ENCODE measurements around the gene STN1. TPM values are rescaled to one million over a fixed set of nuclear protein-coding genes. Genes with fewer than 3 reads are reported as not detected.

STN1 gene
- total and polyA plus RNA-seq, 12 donors = 16.5 to 38.7 (median 31.4) TPM

DNA sequence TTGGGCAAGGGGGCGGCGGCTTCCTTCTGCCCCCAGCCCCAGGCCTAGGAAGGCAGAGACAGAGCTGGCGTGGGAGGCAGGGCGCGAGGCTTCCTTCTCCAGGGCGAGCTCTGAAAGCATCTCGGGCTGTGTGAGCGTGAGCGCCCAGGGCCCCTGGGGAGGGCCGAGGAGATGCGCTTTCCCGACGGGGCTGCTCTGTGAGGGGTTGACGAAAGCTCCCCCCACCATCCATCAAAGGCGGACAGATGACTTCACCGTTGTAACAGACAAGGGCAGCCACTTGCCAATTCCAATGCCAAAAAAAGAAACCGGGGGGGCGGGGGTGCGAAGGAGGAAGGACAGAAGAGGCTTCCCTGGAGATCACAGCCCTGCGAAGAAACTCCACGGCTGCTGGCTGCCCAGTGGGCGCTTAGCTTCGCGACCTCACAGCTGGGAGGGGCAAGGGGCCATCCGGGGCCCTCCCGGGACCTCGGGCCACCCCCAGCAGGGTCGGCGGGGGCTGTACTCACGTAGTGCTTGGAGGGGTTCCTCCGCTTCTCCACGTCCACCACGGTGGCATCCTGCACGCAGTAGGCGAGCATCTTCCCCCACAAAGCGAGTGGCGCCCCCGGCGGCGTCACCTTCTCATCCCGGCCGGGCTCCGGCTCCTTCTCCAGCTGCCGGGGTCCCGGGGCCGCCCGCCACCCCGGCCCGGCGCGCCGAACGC lies 63.1 kb downstream of the STN1 start:
- Histone ChIP-seq H3K36me3 (no peaks in the 10 kb centered on the region), H3K4me3 (peak overlapping the region; percentile 55 to 94 (median 82)), H3K27ac (peak overlapping the region; percentile 53 to 91 (median 86)), H3K9me3 (no peaks in the 10 kb centered on the region), H3K4me1 (peaks cover 29 to 71% (median 57%) of the 10 kb centered on the region in 9 donors), H3K27me3 (peaks cover 0 to 24% (median 0%) of the 10 kb centered on the region in 7 donors)
- WGBS, 2 donors = 1% methylated on average over 50 to 52 of the region's 53 CpGs
- ATAC-seq (peak; percentile 16 to 59 (median 35)), DNase-seq (peak; percentile 59 to 76)
- intact Hi-C loops (cut with DNase I) = loop anchor here in 7 of 10 donors (5.0 to 10.0 kb wide), 7 partner anchors 43 to 260 kb away; no protein-coding TSS in a partner anchor
- TF ChIP-seq, protein P1, sequence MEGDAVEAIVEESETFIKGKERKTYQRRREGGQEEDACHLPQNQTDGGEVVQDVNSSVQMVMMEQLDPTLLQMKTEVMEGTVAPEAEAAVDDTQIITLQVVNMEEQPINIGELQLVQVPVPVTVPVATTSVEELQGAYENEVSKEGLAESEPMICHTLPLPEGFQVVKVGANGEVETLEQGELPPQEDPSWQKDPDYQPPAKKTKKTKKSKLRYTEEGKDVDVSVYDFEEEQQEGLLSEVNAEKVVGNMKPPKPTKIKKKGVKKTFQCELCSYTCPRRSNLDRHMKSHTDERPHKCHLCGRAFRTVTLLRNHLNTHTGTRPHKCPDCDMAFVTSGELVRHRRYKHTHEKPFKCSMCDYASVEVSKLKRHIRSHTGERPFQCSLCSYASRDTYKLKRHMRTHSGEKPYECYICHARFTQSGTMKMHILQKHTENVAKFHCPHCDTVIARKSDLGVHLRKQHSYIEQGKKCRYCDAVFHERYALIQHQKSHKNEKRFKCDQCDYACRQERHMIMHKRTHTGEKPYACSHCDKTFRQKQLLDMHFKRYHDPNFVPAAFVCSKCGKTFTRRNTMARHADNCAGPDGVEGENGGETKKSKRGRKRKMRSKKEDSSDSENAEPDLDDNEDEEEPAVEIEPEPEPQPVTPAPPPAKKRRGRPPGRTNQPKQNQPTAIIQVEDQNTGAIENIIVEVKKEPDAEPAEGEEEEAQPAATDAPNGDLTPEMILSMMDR (IDR thresholded peaks at IDR 0.05) = peak in 4 of 9 donors; percentile 18 to 40 (median 24)

DNA sequence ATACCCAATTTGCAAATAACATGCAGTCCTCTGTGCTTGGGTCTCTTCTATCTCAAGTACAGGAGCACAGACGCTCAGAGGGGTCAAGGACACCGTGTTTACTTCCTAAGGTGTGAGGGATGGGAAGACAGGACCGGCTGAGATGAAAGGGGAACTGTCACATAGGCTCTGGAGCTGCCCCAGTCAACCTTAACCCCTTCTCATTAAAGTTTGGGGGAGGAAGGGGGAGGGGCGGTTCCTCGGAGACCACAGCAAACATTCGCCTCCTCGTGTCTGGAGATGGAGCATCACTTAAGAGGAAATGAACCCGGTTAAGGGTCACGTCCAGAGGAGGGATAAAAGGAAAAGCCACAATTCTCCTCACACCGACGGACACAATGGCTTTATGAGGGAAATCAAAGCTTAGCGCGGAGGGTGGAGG lies 63.7 kb downstream of the STN1 start:
- H3K27ac ChIP-seq = peak overlapping the region in 9 of 10 donors; percentile 70 to 91 (median 86)
- H3K36me3 ChIP-seq = no peaks in the 10 kb centered on the region
- H3K4me3 ChIP-seq = peak overlapping the region; percentile 55 to 94 (median 82)
- H3K27me3 ChIP-seq = peaks cover 0 to 24% (median 0%) of the 10 kb centered on the region in 7 donors
- TF ChIP-seq, protein P1 (IDR thresholded peaks at IDR 0.05) = peak in 2 of 9 donors; percentile 15 to 25
- intact Hi-C loops (cut with DNase I) = loop anchor here in 7 of 10 donors (5.0 to 10.0 kb wide), 6 partner anchors 42 to 259 kb away; no protein-coding TSS in a partner anchor
- H3K9me3 ChIP-seq = no peaks in the 10 kb centered on the region
- peaks cover 30 to 72% (median 63%) of the 10 kb centered on the region in 9 donors for H3K4me1 ChIP-seq
- ATAC-seq (peak in 4 of 8 donors; percentile 1 to 9 (median 2)), DNase-seq (peak in 1 of 2 donors; percentile 52)
- WGBS, 2 donors = 3 to 4% methylated on average over 13 of the region's 13 CpGs

DNA sequence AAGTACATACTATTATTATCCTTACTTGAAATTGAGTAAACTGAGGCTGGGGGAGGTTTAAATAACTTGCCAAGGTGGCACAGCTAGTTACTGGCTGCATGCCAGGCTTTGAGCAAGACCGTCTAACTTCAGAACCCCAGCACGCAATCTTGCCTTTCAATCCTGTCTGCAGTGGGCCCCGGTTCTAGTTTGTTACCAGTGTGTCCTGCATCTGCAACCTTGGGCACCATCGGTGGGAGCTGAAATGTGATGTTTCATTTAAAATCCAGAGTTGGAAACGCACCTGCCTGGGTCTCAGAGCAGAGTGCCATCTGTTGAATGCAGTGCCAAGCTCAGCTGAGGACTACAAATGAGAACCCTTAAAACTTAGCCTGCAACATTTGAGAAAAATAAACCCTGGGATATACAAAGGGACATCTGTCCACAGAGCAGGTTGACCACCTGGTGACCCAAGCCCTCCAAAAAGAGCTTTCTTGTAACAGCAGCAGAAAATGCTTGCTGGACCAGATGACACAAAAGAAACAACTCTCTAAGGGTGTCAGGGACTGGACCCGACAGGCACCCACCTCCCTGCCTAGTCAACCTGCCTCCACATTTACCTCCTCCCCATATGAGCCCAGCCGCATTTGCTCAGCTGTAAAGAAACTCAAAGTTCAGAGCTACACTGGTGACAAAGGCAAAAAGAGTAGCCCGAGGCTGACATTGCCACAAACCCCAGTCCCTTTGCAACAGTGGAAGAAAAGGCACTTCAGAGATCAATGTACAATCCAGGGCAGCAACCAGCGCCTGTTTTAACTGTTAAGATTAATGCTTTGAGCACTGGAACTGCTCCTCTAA lies 64.3 kb downstream of the STN1 start:
- Histone ChIP-seq H3K27me3 (peaks cover 0 to 24% (median 0%) of the 10 kb centered on the region in 7 donors), H3K9me3 (no peaks in the 10 kb centered on the region), H3K36me3 (no peaks in the 10 kb centered on the region), H3K4me3 (peak overlapping the region in 9 of 10 donors; percentile 55 to 94 (median 86)), H3K4me1 (peaks cover 30 to 73% (median 65%) of the 10 kb centered on the region in 9 donors), H3K27ac (peak overlapping the region in 9 of 10 donors; percentile 70 to 91 (median 86))
- ATAC-seq (peak in 2 of 8 donors; percentile 0 to 1), DNase-seq (no peak)
- WGBS, 2 donors = 41 to 42% methylated on average over 9 of the region's 9 CpGs
- TF ChIP-seq, protein P1 (IDR thresholded peaks at IDR 0.05) = no peak
- intact Hi-C loops (cut with DNase I) = loop anchor here in 7 of 10 donors (5.0 to 10.0 kb wide), 6 partner anchors 41 to 259 kb away; no protein-coding TSS in a partner anchor

DNA sequence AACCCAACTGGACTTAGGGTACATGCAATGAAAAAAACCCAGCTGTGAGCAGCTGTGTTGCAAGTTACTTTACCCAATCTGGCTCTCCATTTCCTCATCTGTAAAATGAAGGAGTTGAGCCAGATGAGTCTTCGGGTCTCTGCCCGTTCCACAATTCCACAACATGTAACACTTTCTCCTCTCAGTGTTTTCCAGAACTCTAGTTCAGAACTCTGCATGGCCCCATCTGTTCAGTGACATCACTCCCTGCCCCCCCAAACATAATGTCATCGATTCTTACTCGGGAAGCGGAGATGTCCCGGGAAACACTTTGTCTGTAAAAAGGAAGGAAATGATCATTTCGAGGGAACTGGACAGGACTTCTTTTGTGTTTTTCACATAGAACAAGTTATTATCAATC lies 65.1 kb downstream of the STN1 start:
- H3K27me3 ChIP-seq = peaks cover 0 to 24% (median 0%) of the 10 kb centered on the region in 7 donors
- TF ChIP-seq, protein P1 (IDR thresholded peaks at IDR 0.05) = no peak
- intact Hi-C loops (cut with DNase I) = loop anchor here in 7 of 10 donors (5.0 to 10.0 kb wide), 6 partner anchors 41 to 258 kb away; no protein-coding TSS in a partner anchor
- DNase-seq = peak in 1 of 2 donors; percentile 58
- peak in 4 of 8 donors; percentile 5 to 18 (median 15) for ATAC-seq
- 32 to 53% methylated on average over 7 of the region's 7 CpGs for WGBS, 2 donors
- peak overlapping the region; percentile 52 to 91 (median 84) for H3K27ac ChIP-seq
- peak overlapping the region in 5 of 10 donors; percentile 72 to 94 (median 86) for H3K4me3 ChIP-seq
- no peaks in the 10 kb centered on the region for H3K36me3 ChIP-seq
- H3K4me1 ChIP-seq = peaks cover 30 to 81% (median 69%) of the 10 kb centered on the region in 9 donors
- H3K9me3 ChIP-seq = no peaks in the 10 kb centered on the region

All from heart right ventricle (tissue), 16 donors.